ENCODE measurements around the gene HMG20A. TPM values are rescaled to one million over a fixed set of nuclear protein-coding genes. Genes with fewer than 3 reads are reported as not detected.
A peak's percentile ranks its signal among the peaks of the same experiment; 100 is the strongest.

Gene HMG20A
- total RNA-seq, 1 experiment from 2014 or later, result 24.4 TPM

GRCh38 chr15:77475898-77476297 is 55.2 kb downstream of the HMG20A start:
- DNase-seq (ENCODE audit: low read depth), result no peak

- DNase-seq (ENCODE audit: low read depth), result no peak
These were observed 56.3 kb downstream of the HMG20A start for GRCh38 chr15:77476995-77477394.

- no peak for DNase-seq (ENCODE audit: low read depth)
These were observed 57.4 kb downstream of the HMG20A start for GRCh38 chr15:77478051-77478450.

- no peak for DNase-seq (ENCODE audit: low read depth)
These were observed 58.3 kb downstream of the HMG20A start for GRCh38 chr15:77479015-77479414.

- no peak for DNase-seq (ENCODE audit: low read depth)
These were observed 60.4 kb downstream of the HMG20A start for GRCh38 chr15:77480859-77481633.

- DNase-seq (ENCODE audit: low read depth), result peak; percentile 66
These were observed 61.0 kb downstream of the HMG20A start for GRCh38 chr15:77481670-77482069.

GRCh38 chr15:77482570-77482969 is 61.9 kb downstream of the HMG20A start:
- peak; percentile 69 for DNase-seq (ENCODE audit: low read depth)

GRCh38 chr15:77483425-77484140 is 62.9 kb downstream of the HMG20A start:
- no peak for DNase-seq (ENCODE audit: low read depth)

- no peak for DNase-seq (ENCODE audit: low read depth)
These were observed 64.3 kb downstream of the HMG20A start for GRCh38 chr15:77484994-77485393.

GRCh38 chr15:77486542-77487468 is 66.1 kb downstream of the HMG20A start:
- no peak for DNase-seq (ENCODE audit: low read depth)

- peak; percentile 64 for DNase-seq (ENCODE audit: low read depth)
These were observed 66.8 kb downstream of the HMG20A start for GRCh38 chr15:77487469-77487842.

GRCh38 chr15:77487888-77488287 is 67.2 kb downstream of the HMG20A start:
- no peak for DNase-seq (ENCODE audit: low read depth)

GRCh38 chr15:77489647-77490046 is 69.0 kb downstream of the HMG20A start:
- DNase-seq (ENCODE audit: low read depth), result no peak

- DNase-seq (ENCODE audit: low read depth), result peak; percentile 45
These were observed 72.7 kb downstream of the HMG20A start for GRCh38 chr15:77493324-77493907.

GRCh38 chr15:77494073-77494867 is 73.6 kb downstream of the HMG20A start:
- no peak for DNase-seq (ENCODE audit: low read depth)

GRCh38 chr15:77494964-77495363 is 74.3 kb downstream of the HMG20A start:
- no peak for DNase-seq (ENCODE audit: low read depth)

GRCh38 chr15:77495838-77496596 is 75.3 kb downstream of the HMG20A start:
- no peak for DNase-seq (ENCODE audit: low read depth)

- DNase-seq (ENCODE audit: low read depth), result peak; percentile 87
These were observed 76.0 kb downstream of the HMG20A start for GRCh38 chr15:77496715-77497109.

GRCh38 chr15:77497110-77497737 is 76.5 kb downstream of the HMG20A start:
- peak; percentile 31 for DNase-seq (ENCODE audit: low read depth)
